Effector CD4-positive, alpha-beta T cell (primary cell): ENCODE data around the gene SFI1.
"Not testable (repeated sequence)": the region's sequence is repeated elsewhere in the genome, so short reads cannot be mapped to it uniquely, and the experiment has no call there.

Experiments used
- DNase-seq: peaks from one replicate; pipeline ENCODE4 v3.0.0-alpha.2; 2020

SFI1 gene

GRCh38 chr22:31646186-31647019, 150.1 kb downstream of the SFI1 start:
- DNase-seq: no peak

DNA sequence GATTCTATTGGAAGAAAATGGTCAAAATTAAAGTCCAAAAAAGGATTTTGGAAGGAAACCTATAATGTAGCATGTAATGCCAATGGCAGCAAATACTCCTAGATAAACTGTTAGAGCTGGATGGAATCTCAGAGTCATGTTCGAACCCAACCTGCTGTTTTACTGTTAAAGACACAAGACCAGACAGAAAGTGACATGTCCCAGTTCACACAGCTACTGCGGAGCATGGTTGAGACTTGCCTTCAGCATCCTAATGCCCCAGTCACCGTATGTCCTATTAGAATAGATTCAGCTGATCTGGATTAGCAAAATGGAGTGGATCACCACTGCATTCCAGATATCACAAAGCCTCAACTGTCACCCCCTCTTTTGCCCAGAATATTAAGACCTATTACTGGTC, 150.7 kb downstream of the SFI1 start:
- DNase-seq: no peak

GRCh38 chr22:31647523-31648320, 151.4 kb downstream of the SFI1 start:
- DNase-seq: no peak

- no peak for DNase-seq
These were observed 154.1 kb downstream of the SFI1 start for GRCh38 chr22:31650391-31650790.

GRCh38 chr22:31651664-31652063, 155.3 kb downstream of the SFI1 start:
- DNase-seq: no peak

DNA sequence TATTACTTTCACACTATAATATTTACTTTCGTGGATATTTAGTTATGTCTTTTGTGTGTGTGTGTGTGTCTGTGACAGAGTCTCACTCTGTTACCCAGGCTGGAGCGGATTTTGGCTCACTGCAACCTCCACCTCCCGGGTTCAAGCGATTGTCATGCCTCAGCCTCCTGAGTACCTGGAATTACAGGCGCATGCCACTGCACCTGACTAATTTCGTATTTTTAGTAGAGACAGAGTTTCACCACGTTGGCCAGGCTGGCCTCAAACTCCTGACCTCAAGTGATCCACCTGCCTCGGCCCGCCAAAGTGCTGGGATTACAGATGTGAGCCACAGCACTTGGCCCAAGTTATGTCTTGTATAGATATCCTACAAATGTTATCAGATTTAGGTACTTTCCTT, 155.8 kb downstream of the SFI1 start:
- no peak for DNase-seq

- DNase-seq: no peak
These were observed 156.8 kb downstream of the SFI1 start for GRCh38 chr22:31652911-31653684.

DNA sequence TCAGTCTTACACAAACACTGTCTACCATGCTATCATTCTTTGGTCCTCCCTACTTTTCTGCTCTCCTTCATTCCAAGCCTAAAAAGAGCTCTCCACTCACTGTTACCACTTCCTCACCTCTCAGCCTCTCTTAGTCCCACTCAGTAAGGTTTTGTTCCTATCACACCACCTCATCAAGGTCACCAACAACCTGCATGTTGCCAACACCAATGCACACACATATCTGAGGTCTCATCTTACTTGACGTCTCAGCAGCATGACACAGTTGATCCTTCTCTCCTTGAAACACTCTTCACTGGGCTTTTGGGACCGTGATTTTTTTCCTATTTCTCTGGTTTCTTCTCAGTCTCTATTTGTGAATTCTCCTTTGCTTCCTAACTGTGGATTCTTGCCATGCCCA, 157.6 kb downstream of the SFI1 start:
- DNase-seq: no peak

DNA sequence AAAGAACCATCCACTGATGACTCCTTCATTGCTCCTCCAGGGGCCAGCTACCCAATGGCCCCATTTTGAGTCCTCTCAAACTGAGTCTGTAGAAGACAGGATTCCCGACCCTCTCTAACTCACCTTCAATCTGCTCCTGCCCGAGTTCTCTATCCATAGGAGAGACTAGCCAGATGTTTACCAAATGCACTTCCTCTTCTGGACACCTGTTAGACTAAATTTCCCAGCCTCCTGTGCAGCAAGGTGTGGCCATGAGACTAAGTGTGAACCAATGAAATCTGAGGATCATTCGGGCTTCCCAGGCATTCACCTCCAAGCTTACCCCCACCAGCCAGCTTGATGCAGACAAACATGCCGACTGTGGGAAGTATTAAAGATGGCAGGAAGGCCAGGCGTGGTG, 158.1 kb downstream of the SFI1 start:
- no peak for DNase-seq

GRCh38 chr22:31659246-31659645, 162.9 kb downstream of the SFI1 start:
- DNase-seq: no peak

- DNase-seq: not testable (repeated sequence)
These were observed 164.6 kb downstream of the SFI1 start for GRCh38 chr22:31660860-31661341.

GRCh38 chr22:31661851-31662667, 165.7 kb downstream of the SFI1 start, which contains the start of gene PISD:
Gene PISD (minus strand): TSS chr22:31662215. CDS start chr22:31662208, 7 bp downstream.
- DNase-seq: peak; percentile 96

- DNase-seq: no peak
These were observed 166.3 kb downstream of the SFI1 start for GRCh38 chr22:31662668-31663037.
